Adrenal gland (tissue), 12 donors: ENCODE data around the gene DIAPH3. TPM values are rescaled to one million over a fixed set of nuclear protein-coding genes. Genes with fewer than 3 reads are reported as not detected.

ENCODE experiments used
- DNase-seq, 7 donors: peaks; one replicate each; pipeline ENCODE4 v3.0.0-alpha.2; 2019 to 2020
- H3K27ac ChIP-seq, 5 donors: fragments of 200-600 bp; sonication (generic) in 4 of 5; 1 replicate in 3 of 5; 2 replicates in 2 of 5; pipeline versions ENCODE4 v1.5.1 to v1.8.0; 2016 to 2020; ENCODE audit warnings: mild to moderate bottlenecking in 1 of 5
- H3K27me3 ChIP-seq: fragments of 200-600 bp; 2 replicates; pipeline ENCODE4 v1.8.0; 2021
- H3K36me3 ChIP-seq, 2 donors: fragments of 200-600 bp; replicated peaks in 1 of 2; 1 replicate in 1 of 2; 2 replicates in 1 of 2; pipeline versions ENCODE4 v1.5.1 to v1.8.0; 2018 to 2022
- H3K4me1 ChIP-seq, 2 donors: fragments of 200-600 bp; replicated peaks in 1 of 2; 1 replicate in 1 of 2; 2 replicates in 1 of 2; pipeline versions ENCODE4 v1.5.1 to v1.8.0; 2018 to 2021
- H3K4me3 ChIP-seq, 4 donors: fragments of 200-600 bp; sonication (generic) in 3 of 4; one replicate each; pipeline ENCODE4 v1.5.1; 2016 to 2018
- H3K9me3 ChIP-seq, 3 donors: fragments of 200-600 bp; sonication (generic) in 1 of 3; replicated peaks in 1 of 3; 1 replicate in 2 of 3; 2 replicates in 1 of 3; pipeline versions ENCODE4 v1.5.1 to v1.8.0; 2016 to 2021
- CTCF ChIP-seq, 6 experiments: fragments of 450-650 bp in 4 of 6; fragments of 200-600 bp in 2 of 6; sonication (generic) in 1 of 6; IDR thresholded peaks; 1 replicate in 5 of 6; 2 replicates in 1 of 6; pipeline versions ENCODE4 v1.5.1 to v1.8.0; 2016 to 2021; ENCODE audit warnings: antibody characterized with exemption in 6 of 6, mild to moderate bottlenecking in 2 of 6, moderate library complexity in 1 of 6
- POLR2A ChIP-seq, 2 donors: fragments of 450-650 bp; IDR thresholded peaks; one replicate each; pipeline ENCODE4 v1.6.1; 2017; ENCODE audit warnings: antibody characterized with exemption in 2 of 2, mild to moderate bottlenecking in 2 of 2, moderate library complexity in 1 of 2
- WGBS, 4 donors: extraction: QIAGEN DNeasy Blood & Tissue Kit in 2 of 4; methylation state at CpG; one replicate each; pipeline versions ENCODE4 v1.1.5 to v1.1.7; 2013 to 2017; 5-methylcytosine and 5-hydroxymethylcytosine counted together
- intact Hi-C, 2 donors: fragments of 100-400 bp; cut with DNase I; formaldehyde crosslinking; loops; one replicate each; pipeline versions ENCODE4 v1.14.1 to v1.15.0; 2022 to 2023
- polyA plus RNA-seq, 3 donors: library from polyadenylated mRNA; stranded (reverse); fragments of 200-250 nt in 2 of 3; fragments of 350-450 nt in 1 of 3; fragmentation: Illumina TruSeq in 1 of 3; extraction: RNeasy Lipid Tissue Mini Kit (QIAGEN cat#74804) in 1 of 3; gene quantifications; one replicate each; pipeline ENCODE4 v1.2.3, GENCODE V29; 2013 to 2014
- total RNA-seq, 9 donors: library from RNA; depleted of rRNA in 4 of 9; stranded (reverse); fragments of >200 nt in 4 of 9; fragments of 120-200 nt in 1 of 9; fragmentation: NEBNext Ultra II Directional in 1 of 9; extraction: Animal tissue kit (Norgen Biotek cat#: 25700) in 1 of 9; gene quantifications; one replicate each; pipeline versions ENCODE4 v1.1.0 to v1.2.4, GENCODE V29; 2013 to 2023
- donor health status: healthy with polysubstance abuse.
- donor health status: Bipolar disorder and iron deficiency.
- donor health status: DM: yes; HTN: yes; CAD: no.
- donor health status: DM: no; HTN: no; CAD: no.
- donor health status: DM: no; HTN: no; CAD: no.
- donor health status: DM: yes; HTN: yes; CAD: no.

Gene DIAPH3
- total and polyA plus RNA-seq, 12 donors: 0.07 to 4.2 (median 0.42) TPM; not detected in 3

- TF ChIP-seq CTCF (IDR thresholded peaks at IDR 0.05) (no peak), POLR2A (IDR thresholded peaks at IDR 0.05) (no peak)
These were observed 16.4 kb downstream of the DIAPH3 start for GRCh38 chr13:60147361-60147760.

GRCh38 chr13:60146471-60146870 lies 17.3 kb downstream of the DIAPH3 start:
- Histone ChIP-seq H3K27me3 (no peaks in the 10 kb centered on the region), H3K27ac (no peak overlapping the region), H3K4me1 (no peaks in the 10 kb centered on the region), H3K4me3 (no peak overlapping the region), H3K9me3 (no peaks in the 10 kb centered on the region), H3K36me3 (no peaks in the 10 kb centered on the region)
- DNase-seq: no peak
- no peak for TF ChIP-seq CTCF (IDR thresholded peaks at IDR 0.05)
- TF ChIP-seq POLR2A (IDR thresholded peaks at IDR 0.05): no peak
- intact Hi-C loops: no loop called here
- WGBS, 4 donors: 54 to 78% (median 69%) methylated on average over 2 of the region's 2 CpGs

More at GRCh38 chr13:60147361-60147760, 16.4 kb downstream of the DIAPH3 start:
- H3K27me3 ChIP-seq: no peaks in the 10 kb centered on the region
- H3K4me3 ChIP-seq: no peak overlapping the region
- DNase-seq: no peak
- H3K4me1 ChIP-seq: no peaks in the 10 kb centered on the region
- H3K9me3 ChIP-seq: no peaks in the 10 kb centered on the region
- no peak overlapping the region for H3K27ac ChIP-seq
- peaks cover 0 to 3% of the 10 kb centered on the region in 2 donors for H3K36me3 ChIP-seq
- intact Hi-C loops: no loop called here

- WGBS, 4 donors: 83 to 94% (median 85%) methylated on average over 3 of the region's 3 CpGs
These were observed 20.0 kb downstream of the DIAPH3 start for GRCh38 chr13:60143775-60144174.

GRCh38 chr13:60139272-60139671 lies 24.5 kb downstream of the DIAPH3 start:
- H3K27ac ChIP-seq: no peak overlapping the region
- no peak for DNase-seq
- TF ChIP-seq POLR2A (IDR thresholded peaks at IDR 0.05) (no peak), CTCF (IDR thresholded peaks at IDR 0.05) (no peak)
- H3K4me3 ChIP-seq: no peak overlapping the region
- 89 to 92% (median 90%) methylated on average over 3 of the region's 3 CpGs for WGBS, 4 donors
- no peaks in the 10 kb centered on the region for H3K9me3 ChIP-seq
- H3K27me3 ChIP-seq: no peaks in the 10 kb centered on the region
- no peaks in the 10 kb centered on the region for H3K4me1 ChIP-seq
- H3K36me3 ChIP-seq: no peaks in the 10 kb centered on the region
- intact Hi-C loops: no loop called here

More at GRCh38 chr13:60143775-60144174, 20.0 kb downstream of the DIAPH3 start:
- no peak for DNase-seq
- no peak overlapping the region for H3K4me3 ChIP-seq
- H3K36me3 ChIP-seq: no peaks in the 10 kb centered on the region
- H3K27me3 ChIP-seq: no peaks in the 10 kb centered on the region
- no peak for TF ChIP-seq CTCF (IDR thresholded peaks at IDR 0.05)
- TF ChIP-seq POLR2A (IDR thresholded peaks at IDR 0.05): no peak
- no peak overlapping the region for H3K27ac ChIP-seq
- no peaks in the 10 kb centered on the region for H3K4me1 ChIP-seq
- intact Hi-C loops: no loop called here
- H3K9me3 ChIP-seq: no peaks in the 10 kb centered on the region
